HepG2 (cell line): ENCODE measurements around the gene SPDYE5. TPM values are rescaled to one million over a fixed set of nuclear protein-coding genes. Genes with fewer than 3 reads are reported as not detected.
A peak's percentile ranks its signal among the peaks of the same experiment; 100 is the strongest.

Source experiments
- AGO1 ChIP-seq: fragments of 200-400 bp; formaldehyde crosslinking; IDR thresholded peaks from 2 replicates; pipeline ENCODE4 v1.6.1; 2017; ENCODE audit warnings: mild to moderate bottlenecking, low read depth, low read length, moderate library complexity; ENCODE audit not compliant: poor library complexity, severe bottlenecking
- AKAP8 ChIP-seq: sonication (generic); formaldehyde crosslinking; IDR thresholded peaks from 2 replicates; pipeline ENCODE4 v1.5.1; 2020; ENCODE audit warnings: mild to moderate bottlenecking, missing genetic modification reagents
- ATF7-NPFF ChIP-seq: sonication (generic); formaldehyde crosslinking; IDR thresholded peaks from 2 replicates; pipeline ENCODE4 v1.8.1; 2023; ENCODE audit warnings: mild to moderate bottlenecking, low read depth, missing genetic modification reagents, moderate library complexity
- ELF4 ChIP-seq: sonication (generic); formaldehyde crosslinking; IDR thresholded peaks from 2 replicates; pipeline ENCODE4 v1.5.0; 2020; ENCODE audit warnings: missing genetic modification reagents, mild to moderate bottlenecking, moderate library complexity, borderline replicate concordance
- KMT2B ChIP-seq: IDR thresholded peaks from 2 replicates; pipeline ENCODE4 v1.6.1; 2016; ENCODE audit warnings: missing genetic modification reagents, missing compliant biosample characterization
- SNAPC2 ChIP-seq: sonication (generic); formaldehyde crosslinking; IDR thresholded peaks from 2 replicates; pipeline ENCODE4 v1.8.1; 2022; ENCODE audit warnings: mild to moderate bottlenecking, missing genetic modification reagents
- SPEN ChIP-seq: sonication (generic); formaldehyde crosslinking; IDR thresholded peaks from 2 replicates; pipeline ENCODE4 v1.5.1; 2020; ENCODE audit warnings: low read depth, mild to moderate bottlenecking, missing genetic modification reagents
- ZBTB3 ChIP-seq: sonication (generic); formaldehyde crosslinking; IDR thresholded peaks from 2 replicates; pipeline ENCODE4 v1.4.0; 2020; ENCODE audit warnings: low read depth, mild to moderate bottlenecking, moderate library complexity, missing genetic modification reagents, borderline replicate concordance
- ZNF143 ChIP-seq: sonication (generic); formaldehyde crosslinking; IDR thresholded peaks from 2 replicates; pipeline ENCODE4 v1.4.0; 2020; ENCODE audit warnings: missing genetic modification reagents
- ZNF772 ChIP-seq: sonication (generic); formaldehyde crosslinking; IDR thresholded peaks from 2 replicates; pipeline ENCODE4 v1.5.0; 2020; ENCODE audit warnings: mild to moderate bottlenecking, missing genetic modification reagents
- ZNF776 ChIP-seq: sonication (generic); formaldehyde crosslinking; IDR thresholded peaks from 2 replicates; pipeline ENCODE4 v1.4.0; 2020; ENCODE audit warnings: mild to moderate bottlenecking, missing genetic modification reagents
- ZSCAN21 ChIP-seq: sonication (generic); formaldehyde crosslinking; IDR thresholded peaks from 2 replicates; pipeline ENCODE4 v1.8.0; 2022; ENCODE audit warnings: mild to moderate bottlenecking, missing genetic modification reagents, moderate library complexity, borderline replicate concordance
- ZSCAN25 ChIP-seq: sonication (generic); formaldehyde crosslinking; IDR thresholded peaks from 2 replicates; pipeline ENCODE4 v1.8.0; 2022; ENCODE audit warnings: mild to moderate bottlenecking, missing genetic modification reagents
- polyA plus RNA-seq, 8 experiments: library from polyadenylated mRNA; depleted of rRNA in 3 of 8; stranded (reverse) in 7 of 8; unstranded in 1 of 8; fragments of >200 nt; fragmentation: Illumina TruSeq in 4 of 8; extraction: Trizol in 4 of 8; gene quantifications; 2 replicates each; pipeline versions ENCODE4 v1.2.1 to v1.2.3, GENCODE V29; 2011 to 2016; ENCODE audit warnings: low read depth in 4 of 8, missing spikeins in 1 of 8, mixed read lengths in 1 of 8; ENCODE audit not compliant: insufficient read depth in 1 of 8
- total RNA-seq, 5 experiments: library from RNA; depleted of rRNA; stranded (reverse); fragments of >200 nt; fragmentation: Illumina TruSeq; extraction: Trizol; gene quantifications; 2 replicates each; pipeline ENCODE4 v1.2.3, GENCODE V29; 2016; ENCODE audit warnings: low read depth in 1 of 5
- TF ChIP-seq, protein P1 (sequence below): sonication (generic); formaldehyde crosslinking; IDR thresholded peaks from 2 replicates; pipeline ENCODE4 v1.5.0; 2020; ENCODE audit warnings: mild to moderate bottlenecking, missing genetic modification reagents, borderline replicate concordance
- TF ChIP-seq, protein P2 (sequence below): sonication (generic); formaldehyde crosslinking; IDR thresholded peaks from 2 replicates; pipeline ENCODE4 v1.5.0; 2020; ENCODE audit warnings: missing genetic modification reagents, mild to moderate bottlenecking, borderline replicate concordance
- TF ChIP-seq, protein P3 (sequence below): sonication (generic); formaldehyde crosslinking; IDR thresholded peaks from 2 replicates; pipeline ENCODE4 v1.4.0; 2020; ENCODE audit warnings: low read depth, mild to moderate bottlenecking, missing genetic modification reagents
- TF ChIP-seq, protein P4 (sequence below): sonication (generic); formaldehyde crosslinking; IDR thresholded peaks from 2 replicates; pipeline ENCODE4 v1.5.1; 2020; ENCODE audit warnings: missing genetic modification reagents, mild to moderate bottlenecking, borderline replicate concordance
- TF ChIP-seq, protein P5 (sequence below): sonication (generic); formaldehyde crosslinking; IDR thresholded peaks from 2 replicates; pipeline ENCODE4 v1.9.0; 2022; ENCODE audit warnings: missing genetic modification reagents, mild to moderate bottlenecking, borderline replicate concordance

The SPDYE5 gene
- total and polyA plus RNA-seq, 2 of the 13 experiments (the other 11 are each of a cell fraction or from before 2014, with no cell fraction given), result not detected

DNA sequence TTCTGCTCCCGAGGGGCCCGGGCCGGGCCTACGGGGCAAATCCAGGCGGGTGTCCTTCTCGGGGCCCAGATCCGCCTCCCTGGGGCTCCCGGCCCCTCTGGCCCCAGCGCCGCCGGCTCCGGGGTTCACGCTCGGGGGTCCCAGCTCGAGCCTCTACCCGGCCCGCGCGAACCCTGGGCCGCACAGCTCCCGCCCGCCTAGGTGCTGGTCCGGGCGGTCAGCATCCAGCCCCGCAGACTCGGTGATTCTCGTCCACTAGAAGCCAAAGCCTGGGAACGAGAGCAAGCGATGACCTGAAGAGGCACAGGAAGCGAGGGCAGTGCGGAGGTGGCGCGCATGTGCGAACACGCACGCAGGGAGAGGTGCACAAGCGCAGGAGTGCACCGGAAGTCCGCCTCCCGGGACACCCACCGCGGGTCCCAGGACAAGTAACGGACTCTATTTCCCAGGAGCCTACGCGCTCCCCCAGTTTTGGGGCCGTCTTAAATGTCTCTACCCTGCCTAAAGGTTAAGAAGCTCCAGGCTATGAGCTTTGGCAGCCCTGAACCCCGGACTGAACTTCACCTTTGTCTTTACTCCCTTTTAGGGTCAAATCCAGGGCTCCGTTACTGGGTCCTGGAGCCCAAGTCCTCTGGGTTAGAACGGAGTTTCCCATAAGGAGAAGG is 6.0 kb upstream of the SPDYE5 start, which contains the start of gene POM121C (continued):
- TF ChIP-seq ZSCAN21, result peak; percentile 84; the same call in 1 of the 2 replicates
- TF ChIP-seq ELF4, result peak; percentile 35; the same call in 1 of the 2 replicates
- TF ChIP-seq ZNF143 (CRISPR knock-in tag), result peak; percentile 88
- TF ChIP-seq ZBTB3 (CRISPR knock-in tag), result peak; percentile 32; the same call in 1 of the 2 replicates
- TF ChIP-seq KMT2B (CRISPR knock-in tag), result 0 out of 2 replicates have a peak, but pooled peaks have one; percentile 24
- TF ChIP-seq SPEN (CRISPR knock-in tag), result peak; percentile 64
- TF ChIP-seq, protein P1, sequence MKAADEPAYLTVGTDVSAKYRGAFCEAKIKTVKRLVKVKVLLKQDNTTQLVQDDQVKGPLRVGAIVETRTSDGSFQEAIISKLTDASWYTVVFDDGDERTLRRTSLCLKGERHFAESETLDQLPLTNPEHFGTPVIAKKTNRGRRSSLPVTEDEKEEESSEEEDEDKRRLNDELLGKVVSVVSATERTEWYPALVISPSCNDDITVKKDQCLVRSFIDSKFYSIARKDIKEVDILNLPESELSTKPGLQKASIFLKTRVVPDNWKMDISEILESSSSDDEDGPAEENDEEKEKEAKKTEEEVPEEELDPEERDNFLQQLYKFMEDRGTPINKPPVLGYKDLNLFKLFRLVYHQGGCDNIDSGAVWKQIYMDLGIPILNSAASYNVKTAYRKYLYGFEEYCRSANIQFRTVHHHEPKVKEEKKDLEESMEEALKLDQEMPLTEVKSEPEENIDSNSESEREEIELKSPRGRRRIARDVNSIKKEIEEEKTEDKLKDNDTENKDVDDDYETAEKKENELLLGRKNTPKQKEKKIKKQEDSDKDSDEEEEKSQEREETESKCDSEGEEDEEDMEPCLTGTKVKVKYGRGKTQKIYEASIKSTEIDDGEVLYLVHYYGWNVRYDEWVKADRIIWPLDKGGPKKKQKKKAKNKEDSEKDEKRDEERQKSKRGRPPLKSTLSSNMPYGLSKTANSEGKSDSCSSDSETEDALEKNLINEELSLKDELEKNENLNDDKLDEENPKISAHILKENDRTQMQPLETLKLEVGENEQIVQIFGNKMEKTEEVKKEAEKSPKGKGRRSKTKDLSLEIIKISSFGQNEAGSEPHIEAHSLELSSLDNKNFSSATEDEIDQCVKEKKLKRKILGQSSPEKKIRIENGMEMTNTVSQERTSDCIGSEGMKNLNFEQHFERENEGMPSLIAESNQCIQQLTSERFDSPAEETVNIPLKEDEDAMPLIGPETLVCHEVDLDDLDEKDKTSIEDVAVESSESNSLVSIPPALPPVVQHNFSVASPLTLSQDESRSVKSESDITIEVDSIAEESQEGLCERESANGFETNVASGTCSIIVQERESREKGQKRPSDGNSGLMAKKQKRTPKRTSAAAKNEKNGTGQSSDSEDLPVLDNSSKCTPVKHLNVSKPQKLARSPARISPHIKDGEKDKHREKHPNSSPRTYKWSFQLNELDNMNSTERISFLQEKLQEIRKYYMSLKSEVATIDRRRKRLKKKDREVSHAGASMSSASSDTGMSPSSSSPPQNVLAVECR (CRISPR knock-in tag), result peak; percentile 79
- peak; percentile 55 for TF ChIP-seq AGO1
- TF ChIP-seq, protein P2, sequence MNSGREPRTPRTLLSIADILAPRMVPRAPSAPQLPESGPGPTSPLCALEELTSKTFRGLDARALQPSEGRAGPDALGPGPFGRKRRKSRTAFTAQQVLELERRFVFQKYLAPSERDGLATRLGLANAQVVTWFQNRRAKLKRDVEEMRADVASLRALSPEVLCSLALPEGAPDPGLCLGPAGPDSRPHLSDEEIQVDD (CRISPR knock-in tag), result peak; percentile 23; the same call in 1 of the 2 replicates
- peak; percentile 54; the same call in 1 of the 2 replicates for TF ChIP-seq ATF7-NPFF (CRISPR knock-in tag)
- TF ChIP-seq, protein P3, sequence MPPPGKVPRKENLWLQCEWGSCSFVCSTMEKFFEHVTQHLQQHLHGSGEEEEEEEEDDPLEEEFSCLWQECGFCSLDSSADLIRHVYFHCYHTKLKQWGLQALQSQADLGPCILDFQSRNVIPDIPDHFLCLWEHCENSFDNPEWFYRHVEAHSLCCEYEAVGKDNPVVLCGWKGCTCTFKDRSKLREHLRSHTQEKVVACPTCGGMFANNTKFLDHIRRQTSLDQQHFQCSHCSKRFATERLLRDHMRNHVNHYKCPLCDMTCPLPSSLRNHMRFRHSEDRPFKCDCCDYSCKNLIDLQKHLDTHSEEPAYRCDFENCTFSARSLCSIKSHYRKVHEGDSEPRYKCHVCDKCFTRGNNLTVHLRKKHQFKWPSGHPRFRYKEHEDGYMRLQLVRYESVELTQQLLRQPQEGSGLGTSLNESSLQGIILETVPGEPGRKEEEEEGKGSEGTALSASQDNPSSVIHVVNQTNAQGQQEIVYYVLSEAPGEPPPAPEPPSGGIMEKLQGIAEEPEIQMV, result peak; percentile 84; the same call in 1 of the 2 replicates
- 0 out of 2 replicates have a peak, but pooled peaks have one; percentile 33 for TF ChIP-seq SNAPC2 (CRISPR knock-in tag)
- TF ChIP-seq ZNF776 (CRISPR knock-in tag), result 0 out of 2 replicates have a peak, but pooled peaks have one; percentile 39
- 0 out of 2 replicates have a peak, but pooled peaks have one; percentile 71 for TF ChIP-seq AKAP8
- TF ChIP-seq, protein P4, sequence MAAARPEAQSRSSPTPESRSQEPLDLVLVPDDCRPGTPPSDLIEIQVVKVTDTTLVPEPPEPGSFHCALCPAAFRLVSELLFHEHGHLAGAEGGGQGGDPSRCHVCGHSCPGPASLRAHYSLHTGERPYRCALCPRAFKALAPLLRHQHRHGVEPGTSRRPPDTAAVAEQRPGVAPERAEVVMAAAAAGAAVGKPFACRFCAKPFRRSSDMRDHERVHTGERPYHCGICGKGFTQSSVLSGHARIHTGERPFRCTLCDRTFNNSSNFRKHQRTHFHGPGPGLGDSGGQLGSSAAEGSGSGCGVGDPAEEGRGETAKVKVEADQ (CRISPR knock-in tag), result peak; percentile 80; the same call in 1 of the 2 replicates
- peak; percentile 79 for TF ChIP-seq ZNF772
- TF ChIP-seq, protein P5, sequence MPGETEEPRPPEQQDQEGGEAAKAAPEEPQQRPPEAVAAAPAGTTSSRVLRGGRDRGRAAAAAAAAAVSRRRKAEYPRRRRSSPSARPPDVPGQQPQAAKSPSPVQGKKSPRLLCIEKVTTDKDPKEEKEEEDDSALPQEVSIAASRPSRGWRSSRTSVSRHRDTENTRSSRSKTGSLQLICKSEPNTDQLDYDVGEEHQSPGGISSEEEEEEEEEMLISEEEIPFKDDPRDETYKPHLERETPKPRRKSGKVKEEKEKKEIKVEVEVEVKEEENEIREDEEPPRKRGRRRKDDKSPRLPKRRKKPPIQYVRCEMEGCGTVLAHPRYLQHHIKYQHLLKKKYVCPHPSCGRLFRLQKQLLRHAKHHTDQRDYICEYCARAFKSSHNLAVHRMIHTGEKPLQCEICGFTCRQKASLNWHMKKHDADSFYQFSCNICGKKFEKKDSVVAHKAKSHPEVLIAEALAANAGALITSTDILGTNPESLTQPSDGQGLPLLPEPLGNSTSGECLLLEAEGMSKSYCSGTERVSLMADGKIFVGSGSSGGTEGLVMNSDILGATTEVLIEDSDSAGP, result peak; percentile 75; the same call in 1 of the 2 replicates
- TF ChIP-seq ZSCAN25 (CRISPR knock-in tag), result peak; percentile 60; the same call in 1 of the 2 replicates
